ENCODE measurements around the gene LMO7. TPM values are rescaled to one million over a fixed set of nuclear protein-coding genes. Genes with fewer than 3 reads are reported as not detected.

LMO7 gene
- total RNA-seq, 2 experiments from 2014 or later, result 21.4 to 25.4 TPM

DNA sequence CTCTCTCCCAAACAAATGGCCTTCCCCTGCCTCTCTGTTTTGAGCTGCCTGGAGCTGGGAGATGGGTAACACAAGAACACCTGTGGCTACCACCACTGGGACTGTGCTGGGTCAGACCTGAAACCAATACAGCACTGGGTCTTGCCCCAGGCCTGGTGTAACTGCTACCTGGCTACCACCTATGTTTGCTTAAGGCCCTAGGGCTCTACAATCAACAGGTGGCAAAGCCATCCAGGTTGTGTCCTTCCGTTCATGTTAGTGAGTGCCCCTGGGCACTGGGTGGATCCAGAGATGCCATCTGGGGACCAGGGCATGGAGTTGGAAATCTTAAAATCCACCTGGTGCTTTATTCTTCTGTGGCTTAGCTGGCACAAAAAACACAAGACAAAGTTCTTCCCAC is 18.9 kb upstream of the LMO7 start:
- H3K27ac ChIP-seq (ENCODE audit: low read depth, low read length, poor library complexity, severe bottlenecking), result no peak overlapping the region
- POLR2A ChIA-PET, result no interaction called here
- TF ChIP-seq EZH2phosphoT487 (IDR thresholded peaks at IDR 0.05; ENCODE audit: borderline replicate concordance, low read depth, low read length), result no peak
- TF ChIP-seq, protein P1, sequence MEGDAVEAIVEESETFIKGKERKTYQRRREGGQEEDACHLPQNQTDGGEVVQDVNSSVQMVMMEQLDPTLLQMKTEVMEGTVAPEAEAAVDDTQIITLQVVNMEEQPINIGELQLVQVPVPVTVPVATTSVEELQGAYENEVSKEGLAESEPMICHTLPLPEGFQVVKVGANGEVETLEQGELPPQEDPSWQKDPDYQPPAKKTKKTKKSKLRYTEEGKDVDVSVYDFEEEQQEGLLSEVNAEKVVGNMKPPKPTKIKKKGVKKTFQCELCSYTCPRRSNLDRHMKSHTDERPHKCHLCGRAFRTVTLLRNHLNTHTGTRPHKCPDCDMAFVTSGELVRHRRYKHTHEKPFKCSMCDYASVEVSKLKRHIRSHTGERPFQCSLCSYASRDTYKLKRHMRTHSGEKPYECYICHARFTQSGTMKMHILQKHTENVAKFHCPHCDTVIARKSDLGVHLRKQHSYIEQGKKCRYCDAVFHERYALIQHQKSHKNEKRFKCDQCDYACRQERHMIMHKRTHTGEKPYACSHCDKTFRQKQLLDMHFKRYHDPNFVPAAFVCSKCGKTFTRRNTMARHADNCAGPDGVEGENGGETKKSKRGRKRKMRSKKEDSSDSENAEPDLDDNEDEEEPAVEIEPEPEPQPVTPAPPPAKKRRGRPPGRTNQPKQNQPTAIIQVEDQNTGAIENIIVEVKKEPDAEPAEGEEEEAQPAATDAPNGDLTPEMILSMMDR (conservative IDR thresholded peaks at IDR 0.05; ENCODE audit: low read length), result no peak
- H3K9me2 ChIP-seq (ENCODE audit: insufficient read depth, low read length), result no peaks in the 10 kb centered on the region
- no peaks in the 10 kb centered on the region for H3K9me3 ChIP-seq (ENCODE audit: low read length)
- no peak overlapping the region for H3K4me3 ChIP-seq (ENCODE audit: low read depth, low read length, poor library complexity, severe bottlenecking)
- no peaks in the 10 kb centered on the region for H3K4me1 ChIP-seq (ENCODE audit: insufficient read depth, low read length, poor library complexity, severe bottlenecking)
- no peak for DNase-seq (ENCODE audit: low spot score)
- no peak overlapping the region for H3K4me2 ChIP-seq (ENCODE audit: low read length)
- BruUV-seq (replicated peaks), result no TSS peak
- H3K79me2 ChIP-seq (ENCODE audit: insufficient read depth, low read depth, low read length), result no peaks in the 10 kb centered on the region
- CTCF ChIA-PET (ENCODE audit: unreplicated experiment), result no interaction called here
- peaks cover 3% of the 10 kb centered on the region; the same call in 1 of the 2 replicates for H3K36me3 ChIP-seq (ENCODE audit: insufficient read depth, low read length)
- intact Hi-C loops (cut with micrococcal nuclease; ENCODE audit: unreplicated experiment), result no loop called here
- H2AFZ ChIP-seq (ENCODE audit: low read length), result no peak overlapping the region
- no peaks in the 10 kb centered on the region for H4K20me1 ChIP-seq (ENCODE audit: insufficient read depth, low read length)

DNA sequence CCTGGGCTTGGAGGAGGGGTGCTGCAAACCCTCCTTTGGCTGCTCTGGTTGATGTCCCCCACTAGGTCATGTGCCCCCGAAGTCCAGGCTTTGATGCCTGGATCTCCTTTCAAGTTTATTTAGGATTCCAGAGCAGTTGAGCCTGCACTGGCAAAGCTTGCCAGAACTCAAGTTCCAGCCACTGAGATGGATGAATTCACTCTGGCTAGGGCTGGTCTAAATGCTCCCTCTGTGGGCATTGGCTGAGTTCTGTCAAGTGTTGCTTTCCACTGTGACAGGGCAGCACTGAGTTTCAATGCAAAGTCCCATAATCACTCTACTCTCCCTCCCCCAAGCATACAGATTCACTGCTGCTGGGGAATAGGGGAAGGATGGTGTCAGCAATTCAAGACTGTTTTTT is 17.8 kb upstream of the LMO7 start:
- Histone ChIP-seq H3K79me2 (ENCODE audit: insufficient read depth, low read depth, low read length) (no peaks in the 10 kb centered on the region), H3K36me3 (ENCODE audit: insufficient read depth, low read length) (peaks cover 3% of the 10 kb centered on the region; the same call in 1 of the 2 replicates), H3K9me2 (ENCODE audit: insufficient read depth, low read length) (no peaks in the 10 kb centered on the region), H3K4me2 (ENCODE audit: low read length) (no peak overlapping the region), H3K4me1 (ENCODE audit: insufficient read depth, low read length, poor library complexity, severe bottlenecking) (no peaks in the 10 kb centered on the region), H2AFZ (ENCODE audit: low read length) (no peak overlapping the region), H3K27ac (ENCODE audit: low read depth, low read length, poor library complexity, severe bottlenecking) (no peak overlapping the region), H4K20me1 (ENCODE audit: insufficient read depth, low read length) (no peaks in the 10 kb centered on the region), H3K9me3 (ENCODE audit: low read length) (no peaks in the 10 kb centered on the region), H3K4me3 (ENCODE audit: low read depth, low read length, poor library complexity, severe bottlenecking) (no peak overlapping the region)
- BruUV-seq (replicated peaks), result no TSS peak
- TF ChIP-seq, protein P1 (conservative IDR thresholded peaks at IDR 0.05; ENCODE audit: low read length), result no peak
- TF ChIP-seq EZH2phosphoT487 (IDR thresholded peaks at IDR 0.05; ENCODE audit: borderline replicate concordance, low read depth, low read length), result no peak
- no peak for DNase-seq (ENCODE audit: low spot score)
- intact Hi-C loops (cut with micrococcal nuclease; ENCODE audit: unreplicated experiment), result no loop called here
- CTCF ChIA-PET (ENCODE audit: unreplicated experiment), result no interaction called here
- POLR2A ChIA-PET, result interaction anchor here (0.6 to 1.7 kb wide), 2 partner anchors 9 to 721 kb away, joined by 3 to 5 read pairs; no protein-coding TSS in a partner anchor

DNA sequence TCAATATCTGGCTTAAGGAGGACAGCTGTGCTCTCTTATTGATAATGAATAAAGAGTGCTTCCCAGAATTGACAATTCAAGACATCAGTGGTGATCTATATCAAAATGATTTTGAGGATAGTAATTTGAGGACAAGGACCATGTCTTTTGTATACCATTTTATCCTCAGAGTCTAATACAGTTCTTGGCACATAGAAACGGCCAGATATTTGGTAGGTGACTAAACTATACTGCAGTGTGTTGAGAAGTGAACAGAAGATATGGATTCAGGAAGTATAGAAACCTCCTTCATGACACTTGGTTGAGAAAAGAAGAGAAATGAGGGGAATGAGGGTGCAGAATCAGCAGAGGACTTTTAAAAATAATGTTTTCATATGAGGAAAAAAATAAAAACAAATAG is 16.1 kb upstream of the LMO7 start:
- Histone ChIP-seq H3K36me3 (ENCODE audit: insufficient read depth, low read length) (peaks cover 3% of the 10 kb centered on the region; the same call in 1 of the 2 replicates), H3K79me2 (ENCODE audit: insufficient read depth, low read depth, low read length) (no peaks in the 10 kb centered on the region), H2AFZ (ENCODE audit: low read length) (no peak overlapping the region), H3K9me2 (ENCODE audit: insufficient read depth, low read length) (no peaks in the 10 kb centered on the region), H4K20me1 (ENCODE audit: insufficient read depth, low read length) (no peaks in the 10 kb centered on the region), H3K4me2 (ENCODE audit: low read length) (no peak overlapping the region), H3K4me1 (ENCODE audit: insufficient read depth, low read length, poor library complexity, severe bottlenecking) (no peaks in the 10 kb centered on the region), H3K4me3 (ENCODE audit: low read depth, low read length, poor library complexity, severe bottlenecking) (no peak overlapping the region), H3K9me3 (ENCODE audit: low read length) (no peaks in the 10 kb centered on the region), H3K27ac (ENCODE audit: low read depth, low read length, poor library complexity, severe bottlenecking) (no peak overlapping the region)
- no TSS peak for BruUV-seq (replicated peaks)
- no peak for DNase-seq (ENCODE audit: low spot score)
- ChIA-PET POLR2A (interaction anchor here (0.7 to 1.7 kb wide), 4 partner anchors 8 to 318 kb away, joined by 3 to 5 read pairs (median 4); no protein-coding TSS in a partner anchor), CTCF (ENCODE audit: unreplicated experiment) (no interaction called here)
- intact Hi-C loops (cut with micrococcal nuclease; ENCODE audit: unreplicated experiment), result no loop called here
- no peak for TF ChIP-seq EZH2phosphoT487 (IDR thresholded peaks at IDR 0.05; ENCODE audit: borderline replicate concordance, low read depth, low read length)
- TF ChIP-seq, protein P1 (conservative IDR thresholded peaks at IDR 0.05; ENCODE audit: low read length), result no peak

Data from OCI-LY7 (cell line).